ENCODE measurements around the gene EFNA3.

DNA sequence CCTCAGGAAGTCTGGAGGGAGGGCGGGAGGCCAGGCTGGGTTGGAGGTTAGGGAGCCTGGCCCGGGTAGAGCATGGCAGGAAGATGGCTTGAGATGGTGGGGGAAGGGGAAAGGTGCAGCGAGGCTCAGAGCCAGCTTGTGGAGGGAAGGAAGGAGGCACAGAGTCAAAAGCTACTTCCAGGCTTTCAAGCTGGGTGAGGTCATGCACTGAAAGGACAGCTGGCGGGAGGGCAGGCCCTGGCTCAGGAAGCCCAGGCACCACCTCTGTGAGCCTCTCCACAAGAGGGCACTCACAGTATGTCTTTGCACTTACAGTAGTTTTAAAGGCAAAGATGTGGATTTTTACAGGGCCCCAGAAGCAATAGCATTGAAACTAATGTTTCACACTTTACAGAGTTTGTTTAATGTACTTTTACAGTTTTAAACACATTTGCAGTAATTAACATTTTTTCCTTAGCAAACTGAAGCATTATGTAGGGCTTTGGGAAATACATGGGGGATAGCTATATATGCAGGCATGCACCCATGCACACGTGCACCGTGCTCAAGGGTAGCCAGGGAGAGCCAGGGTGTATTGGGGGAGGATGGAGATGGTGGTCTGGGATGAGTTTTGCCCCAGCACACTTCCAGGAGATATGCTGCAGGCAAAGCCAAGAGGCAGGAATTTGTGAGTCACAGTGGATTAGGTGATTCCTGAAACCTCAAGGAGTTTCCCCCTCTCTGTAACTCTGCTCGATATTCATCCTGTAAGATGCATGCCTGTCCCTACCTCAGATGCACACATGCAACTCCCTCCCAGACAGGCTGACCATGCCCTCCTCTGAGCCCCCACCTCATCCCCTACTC lies 33.6 kb upstream of the EFNA3 start:
- no peak for TF ChIP-seq EZH2phosphoT487 (IDR thresholded peaks at IDR 0.05; ENCODE audit: unreplicated experiment)
- TF ChIP-seq, protein P1, sequence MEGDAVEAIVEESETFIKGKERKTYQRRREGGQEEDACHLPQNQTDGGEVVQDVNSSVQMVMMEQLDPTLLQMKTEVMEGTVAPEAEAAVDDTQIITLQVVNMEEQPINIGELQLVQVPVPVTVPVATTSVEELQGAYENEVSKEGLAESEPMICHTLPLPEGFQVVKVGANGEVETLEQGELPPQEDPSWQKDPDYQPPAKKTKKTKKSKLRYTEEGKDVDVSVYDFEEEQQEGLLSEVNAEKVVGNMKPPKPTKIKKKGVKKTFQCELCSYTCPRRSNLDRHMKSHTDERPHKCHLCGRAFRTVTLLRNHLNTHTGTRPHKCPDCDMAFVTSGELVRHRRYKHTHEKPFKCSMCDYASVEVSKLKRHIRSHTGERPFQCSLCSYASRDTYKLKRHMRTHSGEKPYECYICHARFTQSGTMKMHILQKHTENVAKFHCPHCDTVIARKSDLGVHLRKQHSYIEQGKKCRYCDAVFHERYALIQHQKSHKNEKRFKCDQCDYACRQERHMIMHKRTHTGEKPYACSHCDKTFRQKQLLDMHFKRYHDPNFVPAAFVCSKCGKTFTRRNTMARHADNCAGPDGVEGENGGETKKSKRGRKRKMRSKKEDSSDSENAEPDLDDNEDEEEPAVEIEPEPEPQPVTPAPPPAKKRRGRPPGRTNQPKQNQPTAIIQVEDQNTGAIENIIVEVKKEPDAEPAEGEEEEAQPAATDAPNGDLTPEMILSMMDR (conservative IDR thresholded peaks at IDR 0.05; ENCODE audit: low read depth in 2 of 2): peak; percentile 80 to 86
- TF ChIP-seq EZH2 (IDR thresholded peaks at IDR 0.05; ENCODE audit: low read depth, unreplicated experiment): no peak
